GM18870 (cell line): ENCODE measurements around the gene SHH.

Source experiments
- ATAC-seq: cut with Tn5 transposase; IDR thresholded peaks from one replicate; pipeline ENCODE4 v1.9.1; 2021; ENCODE audit warnings: moderate library complexity; ENCODE audit not compliant: unreplicated experiment

SHH gene

GRCh38 chr7:155766966-155767916 lies 45.0 kb downstream of the SHH start:
- ATAC-seq = no peak

- ATAC-seq = no peak
Measured at GRCh38 chr7:155766386-155766785, 45.9 kb downstream of the SHH start.

GRCh38 chr7:155765458-155765857 lies 46.8 kb downstream of the SHH start:
- ATAC-seq = no peak

- ATAC-seq = peak; percentile 35
Measured at GRCh38 chr7:155764438-155764793, 47.8 kb downstream of the SHH start.

GRCh38 chr7:155763691-155764437 lies 48.4 kb downstream of the SHH start:
- ATAC-seq = peak; percentile 55

GRCh38 chr7:155763122-155763521 lies 49.1 kb downstream of the SHH start:
- ATAC-seq = no peak

- no peak for ATAC-seq
Measured at GRCh38 chr7:155762655-155763054, 49.6 kb downstream of the SHH start.

- ATAC-seq = no peak
Measured at GRCh38 chr7:155762036-155762435, 50.2 kb downstream of the SHH start.

GRCh38 chr7:155761162-155761561 lies 51.1 kb downstream of the SHH start:
- no peak for ATAC-seq

- ATAC-seq = no peak
Measured at GRCh38 chr7:155759740-155760430, 52.4 kb downstream of the SHH start.

- no peak for ATAC-seq
Measured at GRCh38 chr7:155758348-155758747, 53.9 kb downstream of the SHH start.

GRCh38 chr7:155756322-155756721 lies 55.9 kb downstream of the SHH start:
- no peak for ATAC-seq

GRCh38 chr7:155755026-155755425 lies 57.2 kb downstream of the SHH start:
- no peak for ATAC-seq

- no peak for ATAC-seq
Measured at GRCh38 chr7:155754165-155754564, 58.1 kb downstream of the SHH start.

GRCh38 chr7:155753446-155753965 lies 58.8 kb downstream of the SHH start:
- ATAC-seq = no peak

- peak; percentile 48 for ATAC-seq
Measured at GRCh38 chr7:155752756-155753445, 59.4 kb downstream of the SHH start.

GRCh38 chr7:155751409-155751808 lies 60.9 kb downstream of the SHH start:
- no peak for ATAC-seq

- no peak for ATAC-seq
Measured at GRCh38 chr7:155750255-155751125, 61.8 kb downstream of the SHH start.
